Measurements from ENCODE around the gene PTPRG.

The PTPRG gene

GRCh38 chr3:61889259-61889658, 327.9 kb downstream of the PTPRG start:
- TF ChIP-seq CTCF (IDR thresholded peaks at IDR 0.05; ENCODE audit: low read depth, low read length, poor library complexity, severe bottlenecking) (no peak), EZH2phosphoT487 (IDR thresholded peaks at IDR 0.05; ENCODE audit: borderline replicate concordance, low read length) (no peak)
- H3K9me3 ChIP-seq (ENCODE audit: control insufficient read depth, insufficient read depth, low read length), result no peaks in the 10 kb centered on the region
- H3K79me2 ChIP-seq (ENCODE audit: control insufficient read depth, low read length), result no peaks in the 10 kb centered on the region
- no peaks in the 10 kb centered on the region for H3K9me2 ChIP-seq (replicated peaks; ENCODE audit: control insufficient read depth, low read length)
- H3F3A ChIP-seq (ENCODE audit: control insufficient read depth, insufficient read depth), result peaks cover 3% of the 10 kb centered on the region; the same call in 1 of the 2 replicates
- H3K36me3 ChIP-seq (ENCODE audit: control insufficient read depth, low read length), result no peaks in the 10 kb centered on the region
- peaks cover 42% of the 10 kb centered on the region for H3K4me1 ChIP-seq (ENCODE audit: control insufficient read depth, low read length)
- no peak overlapping the region for H3K4me2 ChIP-seq (ENCODE audit: low read length)
- H3K27ac ChIP-seq (ENCODE audit: low read depth, low read length), result no peak overlapping the region
- no peaks in the 10 kb centered on the region for H3K27me3 ChIP-seq (ENCODE audit: control insufficient read depth, low read length)
- no peaks in the 10 kb centered on the region for H4K20me1 ChIP-seq (ENCODE audit: control insufficient read depth, insufficient read depth, low read depth, low read length)
- H3K4me3 ChIP-seq (ENCODE audit: low read length), result no peak overlapping the region

GRCh38 chr3:61890167-61890566, 328.8 kb downstream of the PTPRG start:
- Histone ChIP-seq H3K4me3 (ENCODE audit: low read length) (no peak overlapping the region), H3F3A (ENCODE audit: control insufficient read depth, insufficient read depth) (peaks cover 9% of the 10 kb centered on the region), H3K27ac (ENCODE audit: low read depth, low read length) (no peak overlapping the region), H3K27me3 (ENCODE audit: control insufficient read depth, low read length) (no peaks in the 10 kb centered on the region), H3K36me3 (ENCODE audit: control insufficient read depth, low read length) (no peaks in the 10 kb centered on the region), H3K9me3 (ENCODE audit: control insufficient read depth, insufficient read depth, low read length) (no peaks in the 10 kb centered on the region), H3K79me2 (ENCODE audit: control insufficient read depth, low read length) (no peaks in the 10 kb centered on the region), H4K20me1 (ENCODE audit: control insufficient read depth, insufficient read depth, low read depth, low read length) (no peaks in the 10 kb centered on the region), H3K4me2 (ENCODE audit: low read length) (peak overlapping the region; percentile 37), H3K4me1 (ENCODE audit: control insufficient read depth, low read length) (peaks cover 51% of the 10 kb centered on the region), H3K9me2 (replicated peaks; ENCODE audit: control insufficient read depth, low read length) (no peaks in the 10 kb centered on the region)
- no peak for TF ChIP-seq EZH2phosphoT487 (IDR thresholded peaks at IDR 0.05; ENCODE audit: borderline replicate concordance, low read length)
- TF ChIP-seq CTCF (IDR thresholded peaks at IDR 0.05; ENCODE audit: low read depth, low read length, poor library complexity, severe bottlenecking), result no peak

- TF ChIP-seq CTCF (IDR thresholded peaks at IDR 0.05; ENCODE audit: low read depth, low read length, poor library complexity, severe bottlenecking), result no peak
- TF ChIP-seq EZH2phosphoT487 (IDR thresholded peaks at IDR 0.05; ENCODE audit: borderline replicate concordance, low read length), result no peak
- H3K36me3 ChIP-seq (ENCODE audit: control insufficient read depth, low read length), result no peaks in the 10 kb centered on the region
- H3K9me2 ChIP-seq (replicated peaks; ENCODE audit: control insufficient read depth, low read length), result no peaks in the 10 kb centered on the region
- no peaks in the 10 kb centered on the region for H3K9me3 ChIP-seq (ENCODE audit: control insufficient read depth, insufficient read depth, low read length)
- no peaks in the 10 kb centered on the region for H3K27me3 ChIP-seq (ENCODE audit: control insufficient read depth, low read length)
- H3K4me3 ChIP-seq (ENCODE audit: low read length), result no peak overlapping the region
- no peak overlapping the region for H3K27ac ChIP-seq (ENCODE audit: low read depth, low read length)
- peaks cover 55% of the 10 kb centered on the region for H3K4me1 ChIP-seq (ENCODE audit: control insufficient read depth, low read length)
- H3K4me2 ChIP-seq (ENCODE audit: low read length), result peak overlapping the region; percentile 37
- no peaks in the 10 kb centered on the region for H3K79me2 ChIP-seq (ENCODE audit: control insufficient read depth, low read length)
- peaks cover 14% of the 10 kb centered on the region for H3F3A ChIP-seq (ENCODE audit: control insufficient read depth, insufficient read depth)
- H4K20me1 ChIP-seq (ENCODE audit: control insufficient read depth, insufficient read depth, low read depth, low read length), result no peaks in the 10 kb centered on the region
These were observed 329.2 kb downstream of the PTPRG start for GRCh38 chr3:61890586-61890985.

All from DOHH2 (cell line).